A549 treated with AZD9567 at 1 μM for 4 hours (cell line): ENCODE results near the gene ATP5F1A. TPM values are rescaled to one million over a fixed set of nuclear protein-coding genes. Genes with fewer than 3 reads are reported as not detected.

Experiments
- total RNA-seq: library from RNA; stranded (reverse); fragments of 200-300 nt; extraction: Qiagen RNA extraction; gene quantifications from 5 replicates; pipeline ENCODE4 v1.2.3, GENCODE V29; 2022; ENCODE audit not compliant: insufficient read depth

ATP5F1A gene
- total RNA-seq, result 303 to 356 TPM (median 319 TPM) in 5 replicates

GRCh38 chr18:46097801-46098615 lies at the start of gene ATP5F1A:
Gene ATP5F1A (minus strand): TSS chr18:46098296. CDS start chr18:46098231, 65 bp downstream.

GRCh38 chr18:46104128-46104911 lies 6.2 kb upstream of the ATP5F1A start, which contains the start of gene HAUS1:
Gene HAUS1 (plus strand): TSS chr18:46104385. CDS start chr18:46104412, 27 bp downstream.

GRCh38 chr18:46071653-46072375 lies 26.3 kb downstream of the ATP5F1A start, which contains the start of gene PSTPIP2:
Gene PSTPIP2 (minus strand): TSS chr18:46072260. CDS start chr18:46072188, 72 bp downstream.

Other genes with a start within 250 kb of the ATP5F1A start
- 3.6 to 5.6 TPM (median 4.2 TPM) in 5 replicates for gene EPG5, start 131.0 kb downstream of the ATP5F1A start, total RNA-seq
- gene PSTPIP2, start 26.0 kb downstream of the ATP5F1A start, total RNA-seq, result 0.14 to 0.16 TPM (median 0.15 TPM) in 4 of 5 replicates, not detected in the other
- gene HAUS1, start 6.1 kb upstream of the ATP5F1A start, total RNA-seq, result 26.3 to 37.7 TPM (median 36.4 TPM) in 5 replicates